Left lung (tissue), 10 donors: Measurements from ENCODE around the gene ADGRL3. TPM values are rescaled to one million over a fixed set of nuclear protein-coding genes. Genes with fewer than 3 reads are reported as not detected.

Experiments
- ATAC-seq: fragments of 200-7000 bp; cut with Tn5 transposase; one replicate; pipeline ENCODE4 v1.9.1; 2020; ENCODE audit warnings: moderate library complexity
- DNase-seq, 4 donors: peaks; one replicate each; pipeline ENCODE4 v3.0.0-alpha.2; 2013 to 2020
- H3K27ac ChIP-seq, 2 donors: fragments of 200-600 bp; sonication (generic) in 1 of 2; one replicate each; pipeline versions ENCODE4 v1.5.0 to v1.8.0; 2020 to 2021
- H3K27me3 ChIP-seq, 2 donors: fragments of 200-600 bp; sonication (generic) in 1 of 2; one replicate each; pipeline versions ENCODE4 v1.5.0 to v1.8.0; 2020 to 2021
- H3K36me3 ChIP-seq, 2 donors: fragments of 200-600 bp; sonication (generic) in 1 of 2; one replicate each; pipeline versions ENCODE4 v1.5.0 to v1.8.0; 2020 to 2021
- H3K4me1 ChIP-seq, 2 donors: fragments of 200-600 bp; one replicate each; pipeline ENCODE4 v1.8.0; 2021
- H3K4me3 ChIP-seq, 2 donors: fragments of 200-600 bp; sonication (generic) in 1 of 2; one replicate each; pipeline versions ENCODE4 v1.5.0 to v1.8.0; 2020 to 2021; ENCODE audit warnings: mild to moderate bottlenecking in 1 of 2
- H3K9me3 ChIP-seq, 2 donors: fragments of 200-600 bp; sonication (generic) in 1 of 2; one replicate each; pipeline versions ENCODE4 v1.5.0 to v1.8.0; 2020 to 2021
- intact Hi-C, 2 donors: fragments of 100-400 bp; cut with DNase I; formaldehyde crosslinking; loops; one replicate each; pipeline versions ENCODE4 v1.11.2 to v1.14.2; 2022
- polyA plus RNA-seq, 6 donors: library from polyadenylated mRNA; unstranded; fragments of 120-200 nt; gene quantifications; one replicate each; pipeline ENCODE4 v1.2.1, GENCODE V29; 2013; ENCODE audit not compliant: insufficient read length in 6 of 6
- total RNA-seq, 2 donors: library from RNA; stranded (reverse); fragmentation: NEBNext Ultra II Directional; extraction: Animal tissue kit (Norgen Biotek cat#: 25700); gene quantifications; one replicate each; pipeline ENCODE4 v1.2.1, GENCODE V29; 2021
- TF ChIP-seq, protein P1 (sequence below), 2 donors: fragments of 200-600 bp; sonication (generic) in 1 of 2; IDR thresholded peaks; one replicate each; pipeline versions ENCODE4 v1.5.0 to v1.8.0; 2021; ENCODE audit warnings: antibody characterized with exemption in 2 of 2
- donor health status: DM: no; HTN: yes; CAD: no.
- donor health status: DM: no; HTN: no; CAD: no.

The ADGRL3 gene
- total and polyA plus RNA-seq, 8 donors, result 2.7 to 23.4 (median 19.6) TPM

DNA sequence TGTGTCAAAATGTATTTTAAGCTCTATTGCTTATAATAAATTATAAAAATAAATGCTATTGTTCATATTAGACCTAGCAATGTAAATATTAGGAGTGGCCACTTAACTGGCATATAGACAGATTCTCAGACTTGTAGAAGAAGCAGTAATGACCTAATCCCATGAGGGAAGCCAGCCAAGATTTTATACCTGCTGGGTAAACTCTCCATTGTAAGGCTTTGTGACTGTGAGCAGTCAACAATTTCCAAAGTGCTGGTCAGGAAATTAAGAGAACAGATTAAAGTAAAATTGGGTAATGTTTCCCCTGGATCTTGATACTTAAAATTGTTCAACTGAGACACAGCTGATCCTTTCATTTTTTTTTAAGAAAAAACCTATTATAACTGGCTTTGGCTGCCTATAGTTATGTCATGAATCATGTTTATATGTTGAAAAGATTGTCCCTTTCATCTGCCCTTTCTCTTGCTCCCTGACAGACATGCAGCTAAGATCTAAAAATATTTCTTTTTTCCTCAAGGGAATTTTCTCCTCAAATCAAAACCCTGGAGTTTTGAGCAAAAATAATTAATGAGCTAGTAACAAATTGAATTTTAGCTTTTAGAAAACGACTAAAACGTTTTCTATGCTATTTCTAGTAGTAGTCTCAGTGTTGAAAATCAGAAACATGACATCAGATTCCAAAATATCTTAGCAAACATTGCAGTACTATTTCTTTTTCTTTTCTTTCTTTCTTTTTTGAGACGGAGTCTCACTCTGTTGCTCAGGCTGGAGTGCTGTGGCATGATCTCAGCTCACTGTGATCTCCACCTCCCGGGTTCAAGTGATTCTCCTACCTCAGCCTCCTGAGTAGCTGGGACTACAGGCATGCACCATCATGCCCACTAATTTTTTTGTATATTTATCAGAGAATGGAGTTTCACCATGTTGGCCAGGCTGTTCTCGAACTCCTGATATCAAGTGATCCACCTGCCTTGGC lies 77.9 kb downstream of the ADGRL3 start:
- intact Hi-C loops, result no loop called here
- Histone ChIP-seq H3K4me1 (peaks cover 0 to 7% of the 10 kb centered on the region in 2 donors), H3K27me3 (no peaks in the 10 kb centered on the region), H3K9me3 (no peaks in the 10 kb centered on the region), H3K4me3 (no peak overlapping the region), H3K27ac (no peak overlapping the region), H3K36me3 (no peaks in the 10 kb centered on the region)
- TF ChIP-seq, protein P1, sequence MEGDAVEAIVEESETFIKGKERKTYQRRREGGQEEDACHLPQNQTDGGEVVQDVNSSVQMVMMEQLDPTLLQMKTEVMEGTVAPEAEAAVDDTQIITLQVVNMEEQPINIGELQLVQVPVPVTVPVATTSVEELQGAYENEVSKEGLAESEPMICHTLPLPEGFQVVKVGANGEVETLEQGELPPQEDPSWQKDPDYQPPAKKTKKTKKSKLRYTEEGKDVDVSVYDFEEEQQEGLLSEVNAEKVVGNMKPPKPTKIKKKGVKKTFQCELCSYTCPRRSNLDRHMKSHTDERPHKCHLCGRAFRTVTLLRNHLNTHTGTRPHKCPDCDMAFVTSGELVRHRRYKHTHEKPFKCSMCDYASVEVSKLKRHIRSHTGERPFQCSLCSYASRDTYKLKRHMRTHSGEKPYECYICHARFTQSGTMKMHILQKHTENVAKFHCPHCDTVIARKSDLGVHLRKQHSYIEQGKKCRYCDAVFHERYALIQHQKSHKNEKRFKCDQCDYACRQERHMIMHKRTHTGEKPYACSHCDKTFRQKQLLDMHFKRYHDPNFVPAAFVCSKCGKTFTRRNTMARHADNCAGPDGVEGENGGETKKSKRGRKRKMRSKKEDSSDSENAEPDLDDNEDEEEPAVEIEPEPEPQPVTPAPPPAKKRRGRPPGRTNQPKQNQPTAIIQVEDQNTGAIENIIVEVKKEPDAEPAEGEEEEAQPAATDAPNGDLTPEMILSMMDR (IDR thresholded peaks at IDR 0.05), result no peak
- ATAC-seq (peak; percentile 75), DNase-seq (peak in 1 of 4 donors; percentile 46)

DNA sequence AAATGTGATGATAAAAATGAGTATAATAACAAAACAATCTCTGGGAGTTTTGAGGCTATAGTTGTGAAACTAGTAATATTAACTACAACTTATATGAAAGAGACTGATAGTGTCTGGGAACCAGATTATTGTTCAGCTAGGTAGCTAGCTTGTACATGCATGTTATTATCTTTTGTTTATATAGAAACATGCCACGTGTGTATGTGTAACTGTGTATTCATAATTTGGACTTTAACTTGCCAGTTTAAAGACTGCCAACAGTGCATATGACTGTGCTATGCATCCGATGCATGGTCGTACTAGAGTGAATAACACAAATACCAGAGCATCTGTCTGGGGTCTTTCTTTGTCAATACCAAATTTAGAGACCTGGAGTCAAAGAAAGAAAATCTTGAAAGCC lies 92.2 kb downstream of the ADGRL3 start:
- no peak for ATAC-seq
- no peaks in the 10 kb centered on the region for H3K36me3 ChIP-seq
- H3K4me1 ChIP-seq, result no peaks in the 10 kb centered on the region
- intact Hi-C loops, result no loop called here
- no peak overlapping the region for H3K4me3 ChIP-seq
- TF ChIP-seq, protein P1 (IDR thresholded peaks at IDR 0.05), result no peak
- DNase-seq, result no peak
- H3K27me3 ChIP-seq, result no peaks in the 10 kb centered on the region
- H3K27ac ChIP-seq, result no peak overlapping the region
- no peaks in the 10 kb centered on the region for H3K9me3 ChIP-seq

DNA sequence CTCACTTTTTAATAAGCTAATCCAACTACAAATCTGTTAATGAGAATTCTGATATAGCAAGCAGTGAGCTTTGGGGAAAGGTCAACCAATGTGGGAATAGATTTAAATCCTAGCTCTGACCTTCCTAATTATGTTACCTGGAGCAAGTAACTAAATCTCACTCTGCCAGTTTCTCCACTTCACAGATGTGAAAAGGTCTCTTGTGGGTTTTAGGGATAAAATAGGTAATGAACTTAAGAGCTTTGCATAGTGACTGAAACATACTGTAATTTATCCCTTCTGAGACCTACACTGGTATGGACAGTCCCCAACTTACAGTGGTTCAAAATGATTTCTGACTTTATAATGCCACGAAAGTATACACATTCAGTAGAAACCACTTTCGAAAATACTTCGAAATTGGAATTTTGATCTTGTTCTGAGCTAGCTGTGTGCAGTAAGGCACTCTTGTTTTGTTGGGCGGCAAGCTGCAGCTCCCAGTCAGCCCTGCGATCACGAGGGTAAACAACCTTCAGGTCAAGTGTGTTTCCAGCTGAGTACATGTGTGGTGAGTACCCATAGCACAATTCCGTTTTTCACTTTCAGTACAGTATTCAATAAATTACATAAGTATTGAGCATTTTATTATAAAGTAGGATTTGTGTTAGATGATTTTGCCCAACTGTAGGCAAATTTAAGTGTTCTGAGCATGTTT lies 93.7 kb downstream of the ADGRL3 start:
- Histone ChIP-seq H3K4me3 (no peak overlapping the region), H3K9me3 (no peaks in the 10 kb centered on the region), H3K27ac (no peak overlapping the region), H3K27me3 (no peaks in the 10 kb centered on the region), H3K4me1 (no peaks in the 10 kb centered on the region), H3K36me3 (no peaks in the 10 kb centered on the region)
- peak; percentile 94 for ATAC-seq
- TF ChIP-seq, protein P1 (IDR thresholded peaks at IDR 0.05), result no peak
- intact Hi-C loops, result no loop called here
- DNase-seq, result peak in 2 of 4 donors; percentile 33 to 35

DNA sequence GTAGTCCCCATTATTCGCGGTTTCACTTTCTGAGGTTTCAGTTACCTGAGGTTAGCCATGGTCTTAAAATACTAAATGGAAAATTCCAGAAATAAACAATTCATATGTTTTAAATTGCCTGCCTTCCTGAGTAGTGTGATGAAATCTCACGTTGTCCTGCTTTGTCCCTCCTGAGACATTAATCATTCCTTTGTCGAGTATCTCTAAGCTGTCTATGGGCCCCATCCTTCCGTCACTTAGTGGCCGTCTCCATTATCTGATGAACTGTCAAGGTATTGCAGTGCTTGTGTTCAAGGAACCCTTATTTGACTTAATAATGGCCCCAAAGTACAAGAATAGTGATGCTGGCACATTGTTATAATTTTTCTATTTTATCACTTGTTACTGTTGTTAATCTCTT lies 94.8 kb downstream of the ADGRL3 start:
- Histone ChIP-seq H3K27ac (no peak overlapping the region), H3K4me1 (no peaks in the 10 kb centered on the region), H3K4me3 (no peak overlapping the region), H3K27me3 (no peaks in the 10 kb centered on the region), H3K9me3 (no peaks in the 10 kb centered on the region), H3K36me3 (no peaks in the 10 kb centered on the region)
- TF ChIP-seq, protein P1 (IDR thresholded peaks at IDR 0.05), result no peak
- ATAC-seq (no peak), DNase-seq (no peak)
- intact Hi-C loops, result no loop called here

DNA sequence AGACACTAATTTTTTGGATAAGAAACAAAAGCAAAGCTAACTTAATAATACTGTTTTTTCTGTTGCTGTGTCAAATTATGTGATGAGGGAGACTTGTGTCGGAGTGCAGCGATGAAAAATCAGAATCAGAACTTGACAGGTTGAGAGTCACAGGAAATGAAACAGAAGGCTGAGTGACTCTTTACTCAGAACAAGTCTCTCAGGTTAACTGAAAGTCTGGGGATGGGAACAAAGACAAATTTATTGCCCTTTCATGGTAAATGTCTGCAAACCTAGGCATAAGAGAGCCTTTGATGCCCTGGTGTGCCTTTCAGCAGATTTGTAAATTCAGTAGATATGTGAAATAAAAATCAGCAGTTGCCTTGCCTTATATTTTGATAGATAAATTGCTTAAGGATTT lies 96.0 kb downstream of the ADGRL3 start:
- Histone ChIP-seq H3K27me3 (no peaks in the 10 kb centered on the region), H3K9me3 (no peaks in the 10 kb centered on the region), H3K36me3 (no peaks in the 10 kb centered on the region), H3K27ac (no peak overlapping the region), H3K4me3 (no peak overlapping the region), H3K4me1 (no peaks in the 10 kb centered on the region)
- TF ChIP-seq, protein P1 (IDR thresholded peaks at IDR 0.05), result no peak
- ATAC-seq (no peak), DNase-seq (no peak)
- intact Hi-C loops, result no loop called here
